ENCODE measurements around the gene CAMKMT. TPM values are rescaled to one million over a fixed set of nuclear protein-coding genes. Genes with fewer than 3 reads are reported as not detected.

CAMKMT gene
- total and polyA plus RNA-seq, 2 experiments from 2014 or later = 26.5 to 29.5 TPM

GRCh38 chr2:44326548-44327264, 35.0 kb upstream of the CAMKMT start:
- no peak overlapping the region for H3K4me3 ChIP-seq
- Mint-ChIP-seq H3K4me3 (no peak overlapping the region), H3K9me3 (no peaks in the 10 kb centered on the region), H3K36me3 (ENCODE audit: low read depth) (peaks cover 23% of the 10 kb centered on the region), H3K27me3 (ENCODE audit: insufficient read depth, low read depth, poor library complexity) (no peaks in the 10 kb centered on the region), H3K4me1 (peaks cover 4% of the 10 kb centered on the region; the same call in 1 of the 3 replicates), H3K27ac (no peak overlapping the region)
- H3K27me3 ChIP-seq (ENCODE audit: insufficient read depth) = no peaks in the 10 kb centered on the region
- ATAC-seq (no peak), DNase-seq (ENCODE audit: low spot score) (no peak)
- no peaks in the 10 kb centered on the region for H3K4me1 ChIP-seq (ENCODE audit: insufficient read depth)
- TF ChIP-seq NANOG (IDR thresholded peaks at IDR 0.05; ENCODE audit: borderline replicate concordance) (no peak), EZH2 (IDR thresholded peaks at IDR 0.05; ENCODE audit: low read depth, unreplicated experiment) (no peak), STAT1 (IDR thresholded peaks at IDR 0.05; ENCODE audit: unreplicated experiment) (no peak), ETS1 (IDR thresholded peaks at IDR 0.05) (no peak)
- H3K27ac ChIP-seq (ENCODE audit: low read depth) = no peak overlapping the region
- H2AFZ ChIP-seq = no peak overlapping the region
- peaks cover 5% of the 10 kb centered on the region; the same call in 1 of the 2 replicates for H3K36me3 ChIP-seq (ENCODE audit: insufficient read depth)
- no peaks in the 10 kb centered on the region for H3K9me2 ChIP-seq (ENCODE audit: insufficient read depth)
- no peaks in the 10 kb centered on the region for H3K79me2 ChIP-seq (replicated peaks; ENCODE audit: insufficient read depth)
- H4K20me1 ChIP-seq (replicated peaks; ENCODE audit: insufficient read depth) = no peaks in the 10 kb centered on the region
- no peak overlapping the region for H3K4me2 ChIP-seq
- H3F3A ChIP-seq (replicated peaks; ENCODE audit: low read depth) = no peaks in the 10 kb centered on the region

- Histone ChIP-seq H3F3A (replicated peaks; ENCODE audit: low read depth) (no peaks in the 10 kb centered on the region), H4K20me1 (replicated peaks; ENCODE audit: insufficient read depth) (no peaks in the 10 kb centered on the region), H3K79me2 (replicated peaks; ENCODE audit: insufficient read depth) (no peaks in the 10 kb centered on the region), H3K4me1 (ENCODE audit: insufficient read depth) (no peaks in the 10 kb centered on the region), H3K27ac (ENCODE audit: low read depth) (no peak overlapping the region), H3K27me3 (ENCODE audit: insufficient read depth) (no peaks in the 10 kb centered on the region), H3K9me2 (ENCODE audit: insufficient read depth) (no peaks in the 10 kb centered on the region), H3K36me3 (ENCODE audit: insufficient read depth) (no peaks in the 10 kb centered on the region), H3K4me3 (no peak overlapping the region), H3K4me2 (no peak overlapping the region), H2AFZ (no peak overlapping the region)
- Mint-ChIP-seq H3K27me3 (ENCODE audit: insufficient read depth, low read depth, poor library complexity) (no peaks in the 10 kb centered on the region), H3K27ac (no peak overlapping the region; the same call in 1 of the 2 replicates), H3K4me1 (peaks cover 4% of the 10 kb centered on the region; the same call in 1 of the 3 replicates), H3K4me3 (no peak overlapping the region), H3K9me3 (no peaks in the 10 kb centered on the region), H3K36me3 (ENCODE audit: low read depth) (peaks cover 11% of the 10 kb centered on the region; the same call in 2 of the 3 replicates)
- ATAC-seq (no peak), DNase-seq (ENCODE audit: low spot score) (no peak)
- TF ChIP-seq ZNF462 (CRISPR knock-in tag; IDR thresholded peaks at IDR 0.05) (no peak), EZH2phosphoT487 (IDR thresholded peaks at IDR 0.05; ENCODE audit: unreplicated experiment) (no peak), ETS1 (IDR thresholded peaks at IDR 0.05) (no peak), POLR2AphosphoS5 (IDR thresholded peaks at IDR 0.05; ENCODE audit: low read depth) (no peak), EZH2 (IDR thresholded peaks at IDR 0.05; ENCODE audit: low read depth, unreplicated experiment) (no peak), CTCF (conservative IDR thresholded peaks at IDR 0.05; ENCODE audit: low read depth in 2 of 2) (no peak), ZNF114 (CRISPR knock-in tag; IDR thresholded peaks at IDR 0.05) (no peak), JUNB (IDR thresholded peaks at IDR 0.05; ENCODE audit: unreplicated experiment) (no peak)
Measured at GRCh38 chr2:44328750-44329149, 33.0 kb upstream of the CAMKMT start.

Measured in GM23338 (cell line).